SK-N-SH (cell line): ENCODE measurements around the gene SYNE2. TPM values are rescaled to one million over a fixed set of nuclear protein-coding genes. Genes with fewer than 3 reads are reported as not detected.

Source experiments
- CTCF ChIA-PET: fragments of 300-600, 350-600 bp; formaldehyde crosslinking; extraction: SDS; loops from one replicate; lab custom pipeline; 2021; lab: Yijun Ruan, JAX
- POLR2A ChIA-PET: fragments of 350-600 bp; sonication (Branson Sonifier 250); formaldehyde crosslinking; extraction: SDS; loops from one replicate; lab custom pipeline; 2020; ENCODE audit warnings: antibody characterized with exemption, inconsistent platforms; lab: Yijun Ruan, JAX
- DNase-seq: peaks from one replicate; pipeline ENCODE4 v3.0.0; 2012
- H2AFZ ChIP-seq: fragments of 200-600 bp; sonication (generic); 2 replicates; pipeline ENCODE4 v1.8.1; 2016; ENCODE audit warnings: antibody characterized with exemption, mild to moderate bottlenecking, low read depth
- H3F3A ChIP-seq: fragments of 200-600 bp; sonication (generic); replicated peaks from 2 replicates; pipeline ENCODE3; 2016; ENCODE audit warnings: antibody characterized with exemption, mild to moderate bottlenecking; ENCODE audit not compliant: insufficient read depth
- H3K27ac ChIP-seq, 2 experiments: fragments of 200-500 bp in 1 of 2; fragments of 200-600 bp in 1 of 2; sonication (Bioruptor generic) in 1 of 2; sonication (generic), shearing (Covaris generic) in 1 of 2; 2 replicates each; pipeline versions ENCODE4 v1.5.1 to v1.6.1; 2014 to 2016; ENCODE audit warnings: low read depth in 2 of 2, inconsistent platforms in 1 of 2, low read length in 1 of 2, mild to moderate bottlenecking in 1 of 2, mixed read lengths in 1 of 2
- H3K27me3 ChIP-seq: fragments of 200-600 bp; sonication (generic), shearing (Covaris generic); 2 replicates; pipeline ENCODE4 v1.6.1; 2016; ENCODE audit warnings: mixed run types; ENCODE audit not compliant: insufficient read depth
- H3K36me3 ChIP-seq, 2 experiments: fragments of 200-500 bp in 1 of 2; fragments of 200-600 bp in 1 of 2; sonication (Bioruptor generic) in 1 of 2; sonication (generic) in 1 of 2; replicated peaks in 1 of 2; 2 replicates each; pipeline versions ENCODE3 to v1.5.1; 2014 to 2016; ENCODE audit warnings: low read length in 1 of 2, mild to moderate bottlenecking in 1 of 2; ENCODE audit not compliant: insufficient read depth in 2 of 2, control insufficient read depth in 1 of 2
- H3K4me1 ChIP-seq, 2 experiments: fragments of 200-500 bp in 1 of 2; fragments of 200-600 bp in 1 of 2; sonication (Bioruptor generic) in 1 of 2; sonication (generic), shearing (Covaris generic) in 1 of 2; 2 replicates each; pipeline versions ENCODE4 v1.5.1 to v1.6.1; 2014 to 2016; ENCODE audit warnings: low read depth in 1 of 2, low read length in 1 of 2, mixed run types in 1 of 2; ENCODE audit not compliant: insufficient read depth in 2 of 2, control insufficient read depth in 1 of 2
- H3K4me2 ChIP-seq: fragments of 200-600 bp; sonication (generic), shearing (Covaris generic); 2 replicates; pipeline ENCODE4 v1.6.1; 2017; ENCODE audit warnings: mixed run types
- H3K4me3 ChIP-seq, 2 experiments: fragments of 200-500 bp in 1 of 2; fragments of 200-600 bp in 1 of 2; sonication (Bioruptor generic) in 1 of 2; sonication (generic), shearing (Covaris generic) in 1 of 2; 2 replicates each; pipeline versions ENCODE4 v1.5.1 to v1.8.1; 2014 to 2016; ENCODE audit warnings: low read depth in 2 of 2, inconsistent platforms in 1 of 2, low read length in 1 of 2, mild to moderate bottlenecking in 1 of 2, mixed read lengths in 1 of 2, moderate library complexity in 1 of 2
- H3K79me2 ChIP-seq: fragments of 200-600 bp; sonication (generic); 2 replicates; pipeline ENCODE4 v1.8.1; 2017; ENCODE audit warnings: mild to moderate bottlenecking; ENCODE audit not compliant: insufficient read depth
- H3K9ac ChIP-seq: fragments of 200-600 bp; sonication (generic); 2 replicates; pipeline ENCODE4 v1.6.1; 2017; ENCODE audit warnings: mixed run types
- H3K9me2 ChIP-seq: fragments of 200-600 bp; sonication (generic); 2 replicates; pipeline ENCODE4 v1.6.1; 2017; ENCODE audit warnings: mixed run types
- H3K9me3 ChIP-seq: fragments of 200-600 bp; sonication (generic); 2 replicates; pipeline ENCODE4 v1.6.1; 2017; ENCODE audit warnings: mixed run types, mild to moderate bottlenecking, moderate library complexity
- H4K20me1 ChIP-seq: fragments of 200-600 bp; sonication (generic); 2 replicates; pipeline ENCODE4 v1.6.1; 2017; ENCODE audit warnings: mild to moderate bottlenecking, mixed run types; ENCODE audit not compliant: insufficient read depth
- CHD2 ChIP-seq: fragments of 150-350 bp; IDR thresholded peaks from 2 replicates; pipeline ENCODE4 v1.6.1; 2018; ENCODE audit warnings: low read length; ENCODE audit not compliant: partially characterized antibody
- CTCF ChIP-seq: fragments of 200-600 bp; sonication (generic); IDR thresholded peaks from 2 replicates; pipeline ENCODE4 v1.6.1; 2017; ENCODE audit warnings: antibody characterized with exemption, mild to moderate bottlenecking, moderate library complexity
- ELF1 ChIP-seq: IDR thresholded peaks from 2 replicates; pipeline ENCODE4 v1.4.0; 2012
- FOXM1 ChIP-seq: IDR thresholded peaks from 2 replicates; pipeline ENCODE4 v1.4.0; 2012; ENCODE audit warnings: low read depth, mild to moderate bottlenecking
- GABPA ChIP-seq: IDR thresholded peaks from 2 replicates; pipeline ENCODE4 v1.4.0; 2012; ENCODE audit warnings: low read depth, mild to moderate bottlenecking
- JUND ChIP-seq: IDR thresholded peaks from 2 replicates; pipeline ENCODE4 v1.4.0; 2012
- MAX ChIP-seq: IDR thresholded peaks from 2 replicates; pipeline ENCODE4 v1.4.0; 2012; ENCODE audit warnings: low read depth
- MEF2A ChIP-seq: IDR thresholded peaks from 2 replicates; pipeline ENCODE4 v1.4.0; 2012; ENCODE audit warnings: low read depth, borderline replicate concordance
- MXI1 ChIP-seq: IDR thresholded peaks from 2 replicates; pipeline ENCODE4 v1.6.1; 2012; ENCODE audit warnings: mild to moderate bottlenecking, low read depth, low read length, improper control_type of control experiment
- NFIC ChIP-seq: IDR thresholded peaks from 2 replicates; pipeline ENCODE4 v1.4.0; 2012; ENCODE audit warnings: borderline replicate concordance
- NRF1 ChIP-seq: IDR thresholded peaks from 2 replicates; pipeline ENCODE4 v1.6.1; 2012; ENCODE audit warnings: low read depth, mild to moderate bottlenecking, low read length
- RAD21 ChIP-seq: IDR thresholded peaks from 2 replicates; pipeline ENCODE4 v1.6.1; 2012; ENCODE audit warnings: mild to moderate bottlenecking, low read length
- RCOR1 ChIP-seq: fragments of 150-350 bp; IDR thresholded peaks from 2 replicates; pipeline ENCODE4 v1.6.1; 2017; ENCODE audit warnings: antibody characterized with exemption, low read length
- RFX5 ChIP-seq: IDR thresholded peaks from 2 replicates; pipeline ENCODE4 v1.6.1; 2012; ENCODE audit warnings: mild to moderate bottlenecking, improper control_type of control experiment, low read length
- RXRA ChIP-seq: IDR thresholded peaks from 2 replicates; pipeline ENCODE4 v1.4.0; 2012; ENCODE audit warnings: low read depth, mild to moderate bottlenecking, borderline replicate concordance
- SMC3 ChIP-seq: IDR thresholded peaks from 2 replicates; pipeline ENCODE4 v1.6.1; 2012; ENCODE audit warnings: low read depth, low read length, improper control_type of control experiment
- TAF1 ChIP-seq: IDR thresholded peaks from 2 replicates; pipeline ENCODE4 v1.6.1; 2012; ENCODE audit warnings: low read depth, mild to moderate bottlenecking, low read length, moderate library complexity, borderline replicate concordance
- TCF12 ChIP-seq: IDR thresholded peaks from 2 replicates; pipeline ENCODE4 v1.4.0; 2012
- TEAD4 ChIP-seq: IDR thresholded peaks from 2 replicates; pipeline ENCODE4 v1.4.0; 2012; ENCODE audit warnings: mild to moderate bottlenecking, borderline replicate concordance; ENCODE audit not compliant: insufficient read depth
- YY1 ChIP-seq: IDR thresholded peaks from 2 replicates; pipeline ENCODE4 v1.4.0; 2012; ENCODE audit warnings: low read depth, mild to moderate bottlenecking
- WGBS: methylation state at CpG from one replicate; pipeline ENCODE4 v1.1.6; 2017; ENCODE audit warnings: low lambda C conversion rate; 5-methylcytosine and 5-hydroxymethylcytosine counted together
- polyA plus RNA-seq, 3 experiments: library from polyadenylated mRNA; depleted of rRNA; stranded (reverse); fragments of >200 nt; gene quantifications; 2 replicates each; pipeline ENCODE4 v1.2.3, GENCODE V29; 2012
- TF ChIP-seq, protein P1 (sequence below): IDR thresholded peaks from 2 replicates; pipeline ENCODE4 v1.4.0; 2012; ENCODE audit warnings: low read depth, borderline replicate concordance
- TF ChIP-seq, protein P2 (sequence below): IDR thresholded peaks from 2 replicates; pipeline ENCODE4 v1.6.1; 2012; ENCODE audit warnings: mild to moderate bottlenecking, low read depth, low read length, moderate library complexity

The SYNE2 gene
- polyA plus RNA-seq, 1 of the 3 experiments (the other 2 are of a cell fraction): 7.1 TPM

DNA sequence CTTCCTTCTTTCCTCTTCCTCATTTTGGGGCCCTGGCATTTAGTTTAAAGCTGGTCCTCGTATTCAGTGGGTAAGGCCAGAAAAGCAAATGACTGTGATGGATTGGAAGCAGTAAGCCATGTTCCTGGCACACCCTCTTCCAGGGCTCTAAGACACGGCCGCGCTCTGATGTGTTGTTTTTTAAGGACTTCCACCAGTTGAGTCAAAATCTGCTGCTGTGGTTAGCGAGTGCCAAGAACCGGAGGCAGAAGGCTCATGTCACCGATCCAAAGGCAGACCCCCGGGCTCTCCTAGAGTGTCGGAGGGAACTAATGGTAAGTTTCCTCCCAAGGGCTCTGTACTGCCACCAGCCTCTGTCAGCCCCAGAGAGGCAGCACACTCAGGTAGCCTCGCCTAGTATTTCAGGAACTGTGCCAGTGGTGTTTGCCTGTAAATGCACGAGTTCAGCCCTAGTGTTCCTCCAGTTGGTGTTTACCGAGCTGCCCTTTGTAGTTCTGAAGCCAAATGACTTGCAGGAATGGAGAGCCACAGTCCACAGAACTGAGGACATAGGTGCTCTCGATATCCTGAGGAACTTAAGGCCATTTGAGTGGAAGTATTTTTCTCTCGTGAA lies 368.7 kb downstream of the SYNE2 start:
- POLR2A ChIA-PET: no interaction called here
- Histone ChIP-seq H4K20me1 (no peaks in the 10 kb centered on the region), H3K79me2 (no peaks in the 10 kb centered on the region), H3K27ac (no peak overlapping the region), H3K36me3 (peaks cover 0 to 21% of the 10 kb centered on the region in 2 experiments), H2AFZ (no peak overlapping the region)
- WGBS: 88% methylated on average over 11 of the region's 14 CpGs
- TF ChIP-seq JUND (no peak), TCF12 (no peak), TAF1 (no peak), CTCF (no peak), MEF2A (no peak), RFX5 (no peak), FOXM1 (no peak), RCOR1 (no peak), NRF1 (no peak), NFIC (no peak), GABPA (no peak)
- TF ChIP-seq, all 33 proteins: peak for 0
- H3K9ac ChIP-seq: no peak overlapping the region
- H3K4me3 ChIP-seq: no peak overlapping the region
- H3K9me3 ChIP-seq: no peaks in the 10 kb centered on the region
- H3K4me1 ChIP-seq: peaks cover 0 to 16% of the 10 kb centered on the region in 2 experiments; a peak in 2 of 4 replicates
- no peak for DNase-seq
- H3F3A ChIP-seq: no peaks in the 10 kb centered on the region
- H3K9me2 ChIP-seq: no peaks in the 10 kb centered on the region
- CTCF ChIA-PET: no interaction called here
- no peaks in the 10 kb centered on the region for H3K27me3 ChIP-seq
- H3K4me2 ChIP-seq: no peak overlapping the region

GRCh38 chr14:64225151-64225757 lies 372.4 kb downstream of the SYNE2 start:
- no peaks in the 10 kb centered on the region for H3F3A ChIP-seq
- no peaks in the 10 kb centered on the region for H4K20me1 ChIP-seq
- peaks cover 0 to 19% of the 10 kb centered on the region in 2 experiments for H3K36me3 ChIP-seq
- H3K27ac ChIP-seq: no peak overlapping the region
- no peaks in the 10 kb centered on the region for H3K9me2 ChIP-seq
- no peaks in the 10 kb centered on the region for H3K9me3 ChIP-seq
- ChIA-PET CTCF (interaction anchor here (1.3 to 1.8 kb wide), 2 partner anchors 8 to 78 kb away, joined by 3 to 8 read pairs; no protein-coding TSS in a partner anchor), POLR2A (no interaction called here)
- H3K9ac ChIP-seq: no peak overlapping the region
- WGBS: 95% methylated on average over 9 of the region's 10 CpGs
- H3K4me3 ChIP-seq: no peak overlapping the region
- no peak overlapping the region for H3K4me2 ChIP-seq
- no peaks in the 10 kb centered on the region for H3K79me2 ChIP-seq
- no peaks in the 10 kb centered on the region for H3K27me3 ChIP-seq
- no peak for DNase-seq
- no peaks in the 10 kb centered on the region for H3K4me1 ChIP-seq
- H2AFZ ChIP-seq: no peak overlapping the region
- TF ChIP-seq GABPA (no peak), YY1 (no peak), TCF12 (no peak), ELF1 (no peak), MEF2A (no peak), RAD21 (no peak), CHD2 (no peak), MXI1 (no peak), MAX (no peak), SMC3 (no peak), RXRA (no peak), TEAD4 (no peak)
- TF ChIP-seq, protein P1, sequence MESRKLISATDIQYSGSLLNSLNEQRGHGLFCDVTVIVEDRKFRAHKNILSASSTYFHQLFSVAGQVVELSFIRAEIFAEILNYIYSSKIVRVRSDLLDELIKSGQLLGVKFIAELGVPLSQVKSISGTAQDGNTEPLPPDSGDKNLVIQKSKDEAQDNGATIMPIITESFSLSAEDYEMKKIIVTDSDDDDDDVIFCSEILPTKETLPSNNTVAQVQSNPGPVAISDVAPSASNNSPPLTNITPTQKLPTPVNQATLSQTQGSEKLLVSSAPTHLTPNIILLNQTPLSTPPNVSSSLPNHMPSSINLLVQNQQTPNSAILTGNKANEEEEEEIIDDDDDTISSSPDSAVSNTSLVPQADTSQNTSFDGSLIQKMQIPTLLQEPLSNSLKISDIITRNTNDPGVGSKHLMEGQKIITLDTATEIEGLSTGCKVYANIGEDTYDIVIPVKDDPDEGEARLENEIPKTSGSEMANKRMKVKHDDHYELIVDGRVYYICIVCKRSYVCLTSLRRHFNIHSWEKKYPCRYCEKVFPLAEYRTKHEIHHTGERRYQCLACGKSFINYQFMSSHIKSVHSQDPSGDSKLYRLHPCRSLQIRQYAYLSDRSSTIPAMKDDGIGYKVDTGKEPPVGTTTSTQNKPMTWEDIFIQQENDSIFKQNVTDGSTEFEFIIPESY: no peak
- TF ChIP-seq, protein P2, sequence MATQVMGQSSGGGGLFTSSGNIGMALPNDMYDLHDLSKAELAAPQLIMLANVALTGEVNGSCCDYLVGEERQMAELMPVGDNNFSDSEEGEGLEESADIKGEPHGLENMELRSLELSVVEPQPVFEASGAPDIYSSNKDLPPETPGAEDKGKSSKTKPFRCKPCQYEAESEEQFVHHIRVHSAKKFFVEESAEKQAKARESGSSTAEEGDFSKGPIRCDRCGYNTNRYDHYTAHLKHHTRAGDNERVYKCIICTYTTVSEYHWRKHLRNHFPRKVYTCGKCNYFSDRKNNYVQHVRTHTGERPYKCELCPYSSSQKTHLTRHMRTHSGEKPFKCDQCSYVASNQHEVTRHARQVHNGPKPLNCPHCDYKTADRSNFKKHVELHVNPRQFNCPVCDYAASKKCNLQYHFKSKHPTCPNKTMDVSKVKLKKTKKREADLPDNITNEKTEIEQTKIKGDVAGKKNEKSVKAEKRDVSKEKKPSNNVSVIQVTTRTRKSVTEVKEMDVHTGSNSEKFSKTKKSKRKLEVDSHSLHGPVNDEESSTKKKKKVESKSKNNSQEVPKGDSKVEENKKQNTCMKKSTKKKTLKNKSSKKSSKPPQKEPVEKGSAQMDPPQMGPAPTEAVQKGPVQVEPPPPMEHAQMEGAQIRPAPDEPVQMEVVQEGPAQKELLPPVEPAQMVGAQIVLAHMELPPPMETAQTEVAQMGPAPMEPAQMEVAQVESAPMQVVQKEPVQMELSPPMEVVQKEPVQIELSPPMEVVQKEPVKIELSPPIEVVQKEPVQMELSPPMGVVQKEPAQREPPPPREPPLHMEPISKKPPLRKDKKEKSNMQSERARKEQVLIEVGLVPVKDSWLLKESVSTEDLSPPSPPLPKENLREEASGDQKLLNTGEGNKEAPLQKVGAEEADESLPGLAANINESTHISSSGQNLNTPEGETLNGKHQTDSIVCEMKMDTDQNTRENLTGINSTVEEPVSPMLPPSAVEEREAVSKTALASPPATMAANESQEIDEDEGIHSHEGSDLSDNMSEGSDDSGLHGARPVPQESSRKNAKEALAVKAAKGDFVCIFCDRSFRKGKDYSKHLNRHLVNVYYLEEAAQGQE: no peak
